ENCODE data around the gene BCAS4.

The BCAS4 gene

GRCh38 chr20:50856475-50857041, 61.7 kb downstream of the BCAS4 start:
- no peak for TF ChIP-seq CTCF (IDR thresholded peaks at IDR 0.05; ENCODE audit: low read depth, low read length)
- H3K4me3 ChIP-seq (ENCODE audit: low read depth, low read length) = no peak overlapping the region

- no peak for TF ChIP-seq CTCF (IDR thresholded peaks at IDR 0.05; ENCODE audit: low read depth, low read length)
These were observed 62.5 kb downstream of the BCAS4 start for GRCh38 chr20:50857348-50857747.

GRCh38 chr20:50858525-50858924, 63.7 kb downstream of the BCAS4 start:
- TF ChIP-seq CTCF (IDR thresholded peaks at IDR 0.05; ENCODE audit: low read depth, low read length) = no peak
- no peak overlapping the region for H3K4me3 ChIP-seq (ENCODE audit: low read depth, low read length)

More at GRCh38 chr20:50857348-50857747, 62.5 kb downstream of the BCAS4 start:
- H3K4me3 ChIP-seq (ENCODE audit: low read depth, low read length) = no peak overlapping the region

GRCh38 chr20:50859161-50859560, 64.3 kb downstream of the BCAS4 start:
- no peak overlapping the region for H3K4me3 ChIP-seq (ENCODE audit: low read depth, low read length)
- no peak for TF ChIP-seq CTCF (IDR thresholded peaks at IDR 0.05; ENCODE audit: low read depth, low read length)

GRCh38 chr20:50861012-50861411, 66.2 kb downstream of the BCAS4 start:
- TF ChIP-seq CTCF (IDR thresholded peaks at IDR 0.05; ENCODE audit: low read depth, low read length) = no peak
- no peak overlapping the region for H3K4me3 ChIP-seq (ENCODE audit: low read depth, low read length)

- H3K4me3 ChIP-seq (ENCODE audit: low read depth, low read length) = no peak overlapping the region
- no peak for TF ChIP-seq CTCF (IDR thresholded peaks at IDR 0.05; ENCODE audit: low read depth, low read length)
These were observed 67.7 kb downstream of the BCAS4 start for GRCh38 chr20:50862546-50862945.

- no peak overlapping the region for H3K4me3 ChIP-seq (ENCODE audit: low read depth, low read length)
- TF ChIP-seq CTCF (IDR thresholded peaks at IDR 0.05; ENCODE audit: low read depth, low read length) = no peak
These were observed 70.3 kb downstream of the BCAS4 start for GRCh38 chr20:50865114-50865513.
